A549 (cell line): ENCODE results near the gene TAF11L12.

Experiments
- CBX8 ChIP-seq: fragments of 200-600 bp; sonication (generic); IDR thresholded peaks from 2 replicates; pipeline ENCODE4 v1.6.1; 2016
- CTCF ChIP-seq: fragments of >200 bp; sonication (Bioruptor Twin); formaldehyde crosslinking; IDR thresholded peaks from 3 replicates; pipeline ENCODE4 v1.5.1; 2016
- MAZ ChIP-seq: fragments of 150-350 bp; IDR thresholded peaks from 2 replicates; pipeline ENCODE4 v1.6.1; 2014; ENCODE audit warnings: antibody characterized with exemption, low read depth, low read length, borderline replicate concordance
- TF ChIP-seq, protein P1 (sequence below): IDR thresholded peaks from 2 replicates; pipeline ENCODE4 v1.6.1; 2012

- TF ChIP-seq MAZ (no peak), CTCF (peak; percentile 9; the same call in 1 of the 3 replicates), CBX8 (no peak)
- TF ChIP-seq, protein P1, sequence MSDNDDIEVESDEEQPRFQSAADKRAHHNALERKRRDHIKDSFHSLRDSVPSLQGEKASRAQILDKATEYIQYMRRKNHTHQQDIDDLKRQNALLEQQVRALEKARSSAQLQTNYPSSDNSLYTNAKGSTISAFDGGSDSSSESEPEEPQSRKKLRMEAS, result no peak
Measured at GRCh38 chr5:17620627-17621026, 10.4 kb downstream of the TAF11L12 start.
